Vagina (tissue), 2 donors: ENCODE measurements around the gene ANKHD1.

Source experiments
- CTCF ChIP-seq, 3 experiments: fragments of 450-650 bp in 2 of 3; fragments of 200-600 bp in 1 of 3; sonication (generic) in 1 of 3; IDR thresholded peaks; one replicate each; pipeline ENCODE4 v1.5.1; 2017 to 2019; ENCODE audit warnings: antibody characterized with exemption in 3 of 3, mild to moderate bottlenecking in 2 of 3, moderate library complexity in 2 of 3
- POLR2A ChIP-seq, 2 donors: fragments of 450-650 bp; IDR thresholded peaks; one replicate each; pipeline ENCODE4 v1.6.1; 2017; ENCODE audit warnings: antibody characterized with exemption in 2 of 2, mild to moderate bottlenecking in 2 of 2, moderate library complexity in 2 of 2
- POLR2AphosphoS5 ChIP-seq, 2 donors: sonication (generic); formaldehyde crosslinking; IDR thresholded peaks; one replicate each; pipeline ENCODE4 v1.9.0; 2017; ENCODE audit warnings: antibody characterized with exemption in 2 of 2, mild to moderate bottlenecking in 2 of 2, low read depth in 1 of 2; ENCODE audit not compliant: insufficient read depth in 1 of 2

- TF ChIP-seq CTCF (IDR thresholded peaks at IDR 0.05), result peak; percentile 87 to 90 (median 87)
- peak in 1 of 2 donors; percentile 61 for TF ChIP-seq POLR2AphosphoS5 (IDR thresholded peaks at IDR 0.05; ENCODE audit: insufficient read depth in 1 of 2, low read depth in 1 of 2)
- no peak for TF ChIP-seq POLR2A (IDR thresholded peaks at IDR 0.05)
These were observed 43.9 kb upstream of the ANKHD1 start for GRCh38 chr5:140357726-140358093.
